G401.6 (cell line): ENCODE data around the gene RASGEF1C.

Experiments
- FAIRE-seq: peaks from 2 replicates; lab custom pipeline; 2012; peaks lifted over from hg19 to GRCh38; lab: Jason Lieb, UNC

Gene RASGEF1C

DNA sequence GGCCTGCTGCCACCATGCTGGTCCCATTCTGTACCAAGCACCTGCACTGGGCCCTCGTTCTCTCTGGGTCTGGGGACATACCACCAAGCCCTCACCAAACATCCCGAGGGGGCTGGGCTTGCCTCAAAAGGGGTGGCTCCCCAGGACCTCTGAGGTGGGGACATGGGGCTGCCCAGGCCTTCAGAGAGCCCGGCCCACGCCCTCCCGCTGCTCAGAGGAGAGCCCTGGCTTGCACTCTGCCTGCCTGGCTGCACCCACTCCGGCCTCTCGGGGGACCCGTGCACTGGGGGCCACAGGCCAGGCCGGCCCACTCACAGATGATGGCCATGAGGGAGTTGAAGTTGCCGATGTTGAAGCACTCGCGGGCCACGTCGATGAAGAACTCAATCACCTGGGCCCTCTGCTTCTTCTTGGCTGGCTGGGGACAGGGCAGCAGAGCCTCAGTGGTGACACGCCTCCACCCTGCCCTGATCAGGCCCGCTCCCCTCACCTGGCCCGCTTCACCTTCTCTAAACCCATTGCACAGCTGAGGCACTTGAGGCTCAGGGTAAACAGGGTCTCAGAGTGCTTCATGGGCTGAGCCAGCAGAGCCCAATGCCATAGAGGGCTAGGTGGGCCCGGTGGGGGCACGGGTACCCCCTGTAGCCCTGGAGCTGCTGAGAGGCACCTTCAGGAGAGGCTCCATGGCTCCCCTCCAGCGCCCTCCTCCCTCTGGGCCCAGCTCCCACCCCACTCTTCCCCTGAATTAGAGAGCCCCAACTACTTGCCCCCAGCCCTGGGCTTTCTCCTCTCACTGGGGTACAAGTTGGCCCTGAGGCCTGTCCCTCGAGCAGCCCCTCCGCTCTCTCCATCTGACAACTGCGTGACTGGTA is 89.7 kb downstream of the RASGEF1C start:
- no peak for FAIRE-seq

DNA sequence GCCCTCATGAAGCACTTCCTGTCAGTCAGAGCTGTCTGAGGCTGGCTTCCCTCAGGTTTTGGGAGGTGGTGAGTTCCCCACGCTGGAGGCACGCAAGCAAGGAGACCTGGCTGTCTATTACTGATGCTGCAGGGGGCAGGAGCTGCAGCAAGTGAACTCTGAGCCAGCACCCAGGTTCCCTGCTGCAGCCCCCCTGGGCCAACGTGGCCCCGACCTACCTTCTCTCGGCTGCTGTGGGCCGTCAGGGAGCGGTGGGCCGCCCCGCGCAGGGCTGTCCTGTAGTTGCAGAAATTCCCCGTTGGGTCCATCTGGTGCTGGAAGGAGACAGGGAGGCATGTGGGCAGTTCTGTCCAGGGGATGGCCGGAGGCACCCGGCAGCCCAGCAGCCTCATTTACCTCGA is 90.6 kb downstream of the RASGEF1C start:
- FAIRE-seq, result no peak

DNA sequence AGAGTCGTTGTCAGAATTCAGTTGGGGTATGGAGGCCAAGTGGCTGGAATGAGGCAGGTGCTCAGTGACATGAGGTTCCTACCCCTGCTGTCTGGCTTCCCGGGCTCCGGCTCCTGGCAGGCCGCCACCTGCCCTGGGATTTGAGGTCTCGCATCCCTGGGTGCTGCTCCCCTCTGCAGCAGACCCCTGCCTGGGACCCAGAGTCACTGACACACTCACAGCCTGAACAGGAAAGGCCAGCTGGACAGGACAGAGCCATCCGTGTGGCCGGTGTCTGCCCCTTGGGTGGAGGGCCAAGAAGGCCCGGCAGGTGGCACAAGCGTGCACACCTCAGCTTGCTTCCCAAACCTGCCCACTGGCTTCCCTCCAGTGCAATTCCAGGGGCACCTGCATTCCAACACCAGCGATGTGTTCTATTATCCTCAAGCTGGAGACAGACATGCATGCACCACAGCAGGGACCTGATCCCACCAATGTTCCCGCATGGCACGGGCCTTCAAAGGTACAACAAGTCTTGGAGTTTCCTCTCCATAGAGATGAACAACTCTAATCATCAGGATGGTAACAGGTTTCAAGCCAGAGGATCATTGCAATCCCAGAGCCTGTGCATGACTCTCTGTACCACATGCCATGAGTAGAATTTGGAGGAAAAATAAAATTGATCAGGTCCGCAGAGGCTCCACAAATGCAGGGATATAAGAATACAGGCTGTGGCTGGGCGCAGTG is 91.8 kb downstream of the RASGEF1C start:
- no peak for FAIRE-seq

DNA sequence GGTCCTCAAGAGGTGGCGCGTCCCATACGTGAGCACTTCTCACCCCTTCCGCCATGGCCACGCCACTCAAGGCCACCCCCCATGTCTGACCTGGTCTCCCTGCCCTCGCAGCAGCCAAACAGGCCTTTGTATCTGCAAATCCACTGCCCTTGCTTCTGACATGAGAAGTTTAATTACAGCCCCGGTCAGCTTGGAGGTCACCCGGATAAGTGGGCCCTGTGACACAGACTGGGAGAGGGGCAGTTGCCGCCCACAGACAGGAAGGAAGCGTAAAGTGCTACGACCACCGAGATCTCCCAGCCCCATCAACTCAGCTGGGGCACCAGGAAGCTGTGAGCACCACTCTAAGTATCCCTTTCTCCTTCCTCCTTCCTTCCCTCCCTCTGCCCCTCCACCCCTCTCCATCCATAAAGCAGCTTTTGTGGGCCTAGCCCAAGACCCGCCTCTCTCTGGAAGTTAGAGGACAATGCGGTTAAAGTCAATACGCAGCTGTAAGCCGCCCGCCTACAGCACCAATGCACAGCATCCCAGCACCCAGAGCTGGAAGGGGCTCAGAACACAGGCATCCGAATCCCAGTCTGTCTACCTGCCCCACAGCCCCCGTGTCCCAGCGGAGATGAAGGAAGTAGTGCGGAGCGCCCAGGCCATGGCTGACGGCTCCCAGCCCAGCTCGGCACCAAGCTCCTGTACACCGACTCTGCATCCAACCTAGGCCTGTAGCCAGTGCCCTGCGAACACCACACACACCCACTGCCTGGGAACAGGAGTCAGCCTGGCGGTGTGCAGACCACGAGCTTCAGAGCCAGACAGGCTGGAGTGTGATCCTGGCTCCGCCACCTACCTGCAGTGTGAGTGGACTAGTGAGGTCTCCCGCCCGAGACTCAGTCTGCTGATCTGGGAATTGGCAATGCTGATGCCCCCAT is 92.7 kb downstream of the RASGEF1C start:
- FAIRE-seq, result no peak

DNA sequence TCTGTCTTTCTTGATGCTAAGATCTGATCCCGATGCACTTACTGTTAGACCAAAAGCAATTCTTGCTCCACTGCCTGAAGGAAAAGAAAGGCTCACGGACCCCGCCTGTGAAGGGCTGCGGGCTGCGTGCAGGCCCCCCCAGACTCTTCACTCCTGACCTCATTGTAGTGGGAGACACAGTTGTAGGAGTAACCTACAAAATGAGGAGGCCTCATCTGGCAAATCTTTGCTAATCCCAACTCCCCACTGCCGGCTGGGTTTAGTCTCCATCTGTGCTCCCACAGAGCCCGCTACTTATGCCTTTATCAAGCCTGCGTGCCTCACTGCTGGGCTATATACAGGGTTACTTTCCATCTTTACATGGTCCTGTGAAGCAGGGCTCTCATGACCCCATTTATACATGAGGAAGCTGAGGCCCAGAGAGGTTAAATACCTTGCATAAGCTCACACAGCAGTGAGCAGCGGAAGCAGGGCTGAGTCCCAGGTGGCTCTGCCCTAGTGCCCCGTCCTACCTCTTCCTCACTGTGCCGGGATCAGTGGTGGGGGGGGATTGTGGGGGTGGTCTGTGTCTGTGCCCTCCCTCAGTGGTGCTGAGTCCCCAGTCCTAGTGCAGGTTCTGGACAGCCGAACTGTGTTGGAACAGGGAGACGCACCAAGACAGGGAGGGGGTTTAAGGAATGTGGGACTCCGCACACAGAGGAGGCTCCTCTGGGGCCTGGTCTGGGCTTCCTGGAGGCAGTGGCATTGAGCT is 93.5 kb downstream of the RASGEF1C start:
- no peak for FAIRE-seq

DNA sequence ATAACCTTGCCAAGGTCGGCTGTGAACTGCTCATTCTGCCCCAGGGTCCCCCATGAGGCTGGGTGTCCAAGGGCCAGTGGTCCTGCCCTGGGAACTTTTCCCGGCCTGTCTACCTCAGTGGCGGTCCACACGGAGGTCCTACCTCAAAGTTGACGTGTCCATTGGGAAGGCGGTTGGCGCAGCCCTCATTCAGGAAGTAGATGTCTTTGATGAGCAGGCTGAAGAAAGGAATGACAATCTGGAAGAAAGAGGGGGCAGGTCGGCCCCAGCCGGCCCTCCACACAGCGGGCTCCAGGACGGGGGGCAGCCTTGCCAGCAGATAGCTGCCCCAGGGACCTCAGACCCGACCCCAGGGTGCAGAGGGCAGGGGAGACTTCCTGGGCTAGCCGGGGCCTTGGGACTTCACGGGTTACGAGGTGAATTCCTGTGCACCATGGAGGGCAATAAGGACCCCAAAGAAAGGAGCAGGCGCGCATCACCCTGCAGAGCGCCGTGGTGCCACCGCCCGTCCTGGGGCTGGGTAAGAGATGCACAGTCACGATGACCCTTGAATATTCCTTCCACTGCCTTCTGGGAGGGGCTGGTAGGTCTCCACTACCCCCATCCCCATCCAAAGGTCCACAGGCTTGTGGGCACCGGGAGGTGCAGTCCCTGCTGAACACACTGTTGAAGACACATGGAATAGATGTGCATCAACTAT is 94.6 kb downstream of the RASGEF1C start:
- no peak for FAIRE-seq

DNA sequence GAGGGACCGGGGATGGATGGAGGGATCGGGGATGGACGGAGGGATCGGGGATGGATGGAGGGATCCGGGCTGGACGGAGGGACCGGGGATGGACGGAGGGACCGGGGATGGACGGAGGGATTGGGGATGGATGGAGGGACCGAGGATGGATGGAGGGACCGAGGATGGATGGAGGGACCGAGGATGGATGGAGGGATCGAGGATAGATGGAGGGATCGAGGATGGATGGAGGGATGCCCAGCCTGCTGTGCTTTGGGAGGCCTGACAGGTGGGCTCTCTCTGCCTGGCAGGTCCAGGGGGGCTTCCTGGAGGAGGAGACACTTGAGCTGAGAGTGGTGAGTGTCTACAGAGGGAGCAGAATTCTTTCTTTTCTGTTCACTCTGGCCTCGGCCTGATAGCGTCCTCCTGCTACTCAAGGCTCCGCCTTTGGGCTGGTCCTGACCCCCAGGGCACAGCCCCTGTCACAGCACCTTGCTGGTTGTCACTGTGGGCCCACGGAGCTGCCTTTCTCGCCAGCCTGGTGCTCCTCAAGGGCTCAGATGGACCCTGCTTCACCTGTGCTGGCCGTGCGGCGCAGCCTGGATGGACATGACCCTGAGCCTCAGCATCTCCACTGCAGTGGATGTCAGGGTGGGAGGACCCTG is 95.2 kb downstream of the RASGEF1C start:
- no peak for FAIRE-seq

DNA sequence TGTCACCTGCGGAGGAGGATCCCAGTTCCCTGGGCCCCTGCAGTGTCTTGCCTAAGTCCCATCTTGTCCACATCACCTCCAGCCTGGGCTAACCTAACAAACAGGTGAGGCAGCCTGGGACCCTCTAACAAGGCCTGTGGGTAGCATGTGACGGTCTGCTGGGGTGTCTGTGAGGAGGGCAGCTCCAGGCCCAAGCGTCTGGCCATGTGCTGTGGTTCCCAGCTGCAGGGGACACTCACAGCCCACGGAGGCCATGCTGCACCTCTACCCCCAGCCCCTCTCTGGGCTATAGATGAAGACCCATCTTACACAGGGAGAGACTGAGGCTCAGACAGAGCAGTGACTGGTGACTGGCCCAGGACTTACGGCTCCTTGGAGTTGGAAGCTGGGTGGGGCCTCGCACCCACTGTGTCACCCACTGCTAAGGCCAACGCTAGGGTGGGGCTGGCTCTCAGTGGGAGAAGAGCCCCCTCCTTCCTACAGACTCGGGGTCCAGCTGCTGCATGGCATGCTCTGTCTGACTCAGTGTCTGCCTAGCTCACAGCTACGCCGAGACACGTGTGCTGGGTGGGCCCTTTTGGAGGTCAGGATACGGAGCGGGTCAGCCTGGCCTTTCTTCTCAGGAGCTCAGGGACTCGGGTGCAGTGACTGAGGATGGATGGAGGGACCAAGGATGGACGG is 96.7 kb downstream of the RASGEF1C start:
- no peak for FAIRE-seq

DNA sequence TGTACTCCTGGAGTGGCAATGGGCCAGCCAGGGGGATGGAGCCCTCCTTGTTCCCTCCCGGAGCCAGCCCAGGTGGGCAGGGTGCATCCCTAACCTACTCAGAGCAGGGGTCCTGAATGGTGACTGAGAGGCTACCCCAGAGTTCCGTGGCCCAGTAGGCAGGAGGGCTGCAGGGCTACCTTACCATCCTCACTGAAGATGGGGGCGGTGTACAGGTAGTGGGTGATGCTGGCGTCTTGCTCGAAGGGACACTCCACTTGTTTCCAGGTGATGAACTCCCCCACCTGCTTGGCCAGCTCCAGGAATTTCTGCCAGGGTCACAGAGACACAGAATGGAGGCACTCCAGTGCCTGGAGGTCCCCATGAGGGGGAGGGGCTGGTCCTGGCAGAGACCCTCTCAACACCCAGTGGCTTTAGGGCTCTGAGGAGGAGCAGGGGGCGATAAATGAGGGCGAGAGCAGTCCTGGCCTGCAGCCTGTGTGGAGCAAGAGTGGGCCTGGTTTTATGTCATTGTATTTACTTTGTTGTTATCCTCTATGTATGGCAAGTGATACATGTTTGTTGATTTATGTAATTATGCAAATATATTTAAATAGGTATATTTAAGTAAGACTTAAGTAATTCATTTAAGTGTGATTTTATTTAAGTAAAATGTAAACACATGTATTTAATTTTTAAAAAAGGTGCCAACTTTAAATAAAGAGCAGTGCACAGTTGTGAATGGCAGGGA is 97.6 kb downstream of the RASGEF1C start:
- no peak for FAIRE-seq

DNA sequence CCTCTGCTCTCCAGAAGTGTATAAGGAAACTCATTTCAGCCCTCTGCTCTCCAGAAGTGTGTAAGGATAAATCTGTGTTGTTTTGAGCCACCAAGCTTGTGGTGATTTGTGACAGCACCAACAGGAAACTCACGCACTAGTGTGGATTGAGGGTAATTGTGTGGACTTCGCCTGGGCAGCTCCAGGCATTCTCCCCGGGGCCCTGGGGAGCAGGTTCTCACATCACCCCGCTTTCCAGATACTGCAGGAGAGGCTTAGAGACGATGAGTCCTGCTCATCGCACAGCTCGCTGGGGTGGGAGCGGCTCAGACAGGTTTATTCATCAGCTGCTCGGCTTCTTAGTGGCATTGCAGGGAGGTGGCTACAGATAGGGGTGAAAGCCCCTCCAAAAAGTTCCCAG is 99.1 kb downstream of the RASGEF1C start:
- no peak for FAIRE-seq

DNA sequence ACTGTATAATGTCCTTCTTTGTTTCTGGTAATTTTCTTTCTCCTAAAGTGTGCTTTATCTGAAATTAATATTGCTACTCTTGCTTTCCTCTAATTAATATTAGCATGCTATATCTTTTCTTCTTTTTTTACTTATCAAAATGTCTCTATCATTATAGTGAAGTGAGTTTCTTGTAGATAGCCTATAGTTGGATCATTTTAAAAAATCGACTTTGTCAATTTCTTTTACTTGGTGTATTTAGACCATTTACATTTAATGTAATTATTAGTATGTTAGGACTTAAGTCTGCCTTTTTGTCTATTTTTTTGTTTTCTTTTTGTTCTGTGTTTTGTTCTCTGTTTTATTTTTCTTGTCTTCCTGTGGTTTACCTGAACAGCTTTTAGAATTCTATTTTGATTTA is 102.0 kb downstream of the RASGEF1C start:
- FAIRE-seq, result peak; percentile 11

DNA sequence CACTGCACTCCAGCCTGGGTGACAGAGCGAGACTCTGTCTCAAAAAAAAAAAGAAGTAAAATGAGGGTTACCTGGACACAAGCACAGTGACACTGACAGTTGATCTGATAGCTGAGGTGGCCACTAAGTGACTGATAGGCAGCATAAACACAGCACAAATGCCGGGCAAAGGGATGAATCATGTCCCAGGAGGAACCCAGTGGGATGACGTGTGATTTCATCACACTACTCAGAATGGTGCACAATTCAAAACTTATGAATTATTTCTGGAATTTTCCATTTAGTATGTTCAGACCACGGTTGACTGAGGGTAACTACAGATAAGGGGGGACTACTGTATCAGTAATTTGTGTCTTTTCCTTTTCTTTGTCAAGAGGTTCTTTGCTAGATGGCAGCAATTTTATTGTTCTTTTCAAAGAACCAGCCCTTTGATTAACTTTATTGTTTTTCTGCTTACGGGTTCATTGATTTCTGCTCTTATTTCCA is 103.1 kb downstream of the RASGEF1C start:
- no peak for FAIRE-seq

DNA sequence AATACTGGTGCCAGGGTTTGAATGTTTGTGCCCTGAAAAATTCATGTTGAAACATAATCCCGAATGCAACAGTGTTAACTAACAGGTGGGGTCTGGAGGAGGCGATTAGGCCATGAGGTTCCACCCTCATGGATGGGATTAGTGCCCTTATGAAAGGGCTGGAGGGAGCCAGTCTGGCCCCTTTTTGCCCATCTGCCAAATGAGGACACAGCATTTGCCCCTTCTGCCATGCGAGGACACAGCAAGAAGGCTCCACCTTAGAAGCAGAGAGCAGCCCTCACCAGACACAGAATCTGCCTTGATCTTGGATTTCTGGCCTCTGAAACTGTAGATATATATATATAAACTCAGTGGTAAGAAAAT is 104.9 kb downstream of the RASGEF1C start:
- FAIRE-seq, result no peak

DNA sequence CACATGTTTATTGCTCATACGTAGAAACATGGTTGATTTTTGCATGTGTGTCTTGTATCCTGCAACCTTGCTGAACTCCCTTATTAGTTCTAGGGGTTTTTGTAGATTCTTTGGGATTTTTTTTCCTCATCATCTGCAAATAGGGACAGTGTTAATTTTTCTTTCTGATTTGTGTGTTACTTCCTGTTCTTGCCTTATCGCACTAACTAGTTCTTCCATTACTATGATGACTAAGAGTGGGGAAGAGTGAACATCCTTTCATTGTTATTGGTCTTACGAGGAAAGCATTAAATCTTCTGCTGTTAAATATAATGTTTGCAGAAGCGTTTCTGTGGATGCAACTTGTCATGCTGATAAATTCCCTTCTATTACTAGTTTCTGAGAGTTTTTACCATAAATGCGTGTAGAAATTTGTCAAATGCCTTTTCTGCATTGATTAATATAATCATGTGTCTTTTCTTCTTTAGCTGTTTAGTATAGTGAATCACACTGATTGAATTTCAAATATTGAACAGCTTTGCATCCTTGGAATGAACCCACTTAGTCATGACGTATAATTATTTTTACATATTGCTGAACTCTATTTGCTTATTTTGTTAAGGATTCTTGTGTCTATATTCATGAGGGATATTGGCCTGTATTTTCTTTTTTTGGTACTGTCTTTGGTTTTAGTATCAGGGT is 105.4 kb downstream of the RASGEF1C start:
- no peak for FAIRE-seq

DNA sequence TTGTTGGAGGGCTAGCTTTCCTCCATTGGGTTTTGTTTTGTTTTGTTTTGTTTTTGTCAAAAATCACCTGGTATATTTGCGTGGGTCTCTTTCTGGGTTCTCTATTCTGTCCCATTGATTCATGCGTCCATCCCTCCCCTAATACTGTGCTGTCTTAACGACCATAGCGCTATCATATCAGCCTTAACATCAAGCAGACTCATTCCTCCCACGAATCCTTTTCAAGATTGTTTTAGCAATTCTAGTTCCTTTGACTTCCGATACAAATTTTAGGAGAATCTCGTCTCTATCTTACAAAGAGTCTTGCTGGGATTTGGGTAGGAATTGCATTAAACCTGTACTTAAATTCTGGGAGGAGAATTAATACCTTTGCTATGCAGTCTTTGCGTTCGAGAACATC is 106.4 kb downstream of the RASGEF1C start:
- FAIRE-seq, result no peak

DNA sequence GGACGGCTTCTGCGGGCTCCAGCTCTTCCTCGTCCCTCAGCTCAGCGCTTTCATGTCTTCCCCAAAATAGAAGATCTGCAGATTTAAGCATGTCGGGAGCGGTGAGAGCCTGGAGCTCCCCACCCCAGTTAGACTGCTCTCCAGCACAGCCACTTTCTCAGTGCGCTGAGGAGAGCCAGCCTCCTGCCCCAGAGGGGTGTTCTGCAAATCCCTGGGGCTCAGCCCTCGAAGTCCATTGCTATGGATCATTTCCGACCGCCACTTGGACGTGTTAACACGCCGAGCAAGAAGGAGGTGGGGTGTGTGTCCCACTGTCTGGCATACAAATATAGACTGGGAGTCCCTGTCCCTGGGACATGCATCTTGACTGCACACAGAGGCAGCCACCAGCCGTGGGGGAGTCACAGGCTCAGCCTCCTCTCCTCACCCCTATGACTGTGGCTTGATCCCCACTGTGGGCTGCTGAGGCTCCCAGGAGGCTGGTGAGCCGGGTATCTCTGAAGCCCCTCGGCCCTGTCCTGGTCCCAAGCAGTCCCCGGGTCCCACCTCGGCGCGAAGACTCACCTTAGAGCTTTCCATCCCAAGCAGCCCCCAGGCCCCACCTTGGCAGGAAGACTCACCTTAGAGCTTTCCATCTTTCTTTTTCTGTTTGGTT is 107.4 kb downstream of the RASGEF1C start:
- no peak for FAIRE-seq

DNA sequence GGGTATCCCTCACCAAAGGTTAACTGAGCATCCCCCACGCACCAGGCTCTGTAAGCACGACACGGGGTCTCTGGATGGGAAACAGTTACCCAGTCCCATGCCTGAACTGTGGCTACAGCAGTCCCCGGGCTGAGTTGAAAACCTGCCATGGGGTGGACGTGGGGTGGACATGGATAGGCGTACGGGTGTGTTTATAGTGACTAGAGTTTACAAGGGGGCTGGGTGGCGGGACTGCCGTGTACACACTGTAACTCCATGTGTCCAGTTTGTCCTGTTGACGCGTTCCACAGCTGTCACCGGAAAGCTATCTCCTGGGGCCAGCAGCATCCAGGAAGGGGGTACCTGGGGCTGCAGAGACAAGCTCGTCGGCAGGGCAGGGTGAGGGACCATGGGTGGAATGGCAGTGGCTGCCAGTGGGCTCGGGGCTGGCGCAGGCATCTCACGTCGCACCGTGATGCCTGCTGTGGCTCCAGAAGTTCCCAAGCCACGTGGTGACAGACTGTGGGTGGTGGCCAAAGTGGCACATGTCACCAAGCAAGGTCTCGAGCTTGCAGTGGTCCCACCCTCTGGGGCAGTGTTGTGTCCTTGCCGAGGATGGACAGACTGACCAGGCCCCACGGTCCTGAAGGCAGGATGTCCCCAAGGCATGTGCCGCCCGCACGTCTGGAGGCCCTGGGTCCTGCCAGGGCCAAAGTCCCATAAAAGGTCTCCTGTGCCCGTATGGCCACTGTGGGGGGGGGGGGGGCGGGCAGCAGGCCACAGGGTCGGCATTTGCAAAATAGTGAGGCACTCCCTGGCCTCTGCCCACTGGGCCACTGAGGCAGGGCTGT is 108.2 kb downstream of the RASGEF1C start:
- FAIRE-seq, result no peak
